Prostate gland (tissue), 2 donors: Measurements from ENCODE around the gene NAB1. TPM values are rescaled to one million over a fixed set of nuclear protein-coding genes. Genes with fewer than 3 reads are reported as not detected.

Experiments used
- DNase-seq: peaks from one replicate; pipeline ENCODE4 v3.0.0-alpha.2; 2019; ENCODE audit warnings: low spot score
- H3K27ac ChIP-seq, 2 donors: fragments of 200-600 bp; sonication (generic); 2 replicates each; pipeline ENCODE4 v1.5.1; 2017 to 2019
- H3K27me3 ChIP-seq: fragments of 200-600 bp; sonication (generic); replicated peaks from 2 replicates; pipeline ENCODE4 v1.5.1; 2019; ENCODE audit not compliant: insufficient read depth
- H3K36me3 ChIP-seq, 2 donors: fragments of 200-600 bp; sonication (generic); 1 replicate in 1 of 2; 2 replicates in 1 of 2; pipeline versions ENCODE4 v1.5.1 to v1.8.1; 2017 to 2019
- H3K4me1 ChIP-seq: fragments of 200-600 bp; sonication (generic); replicated peaks from 2 replicates; pipeline ENCODE4 v1.5.1; 2019
- H3K4me3 ChIP-seq, 2 donors: fragments of 200-600 bp; sonication (generic); 2 replicates each; pipeline ENCODE4 v1.5.1; 2017 to 2019
- H3K9me3 ChIP-seq: fragments of 200-600 bp; sonication (generic); 2 replicates; pipeline ENCODE4 v1.5.1; 2017
- POLR2A ChIP-seq: fragments of 450-650 bp; IDR thresholded peaks from one replicate; pipeline ENCODE4 v1.6.1; 2016; ENCODE audit warnings: antibody characterized with exemption, mild to moderate bottlenecking
- POLR2AphosphoS5 ChIP-seq: sonication (generic); formaldehyde crosslinking; IDR thresholded peaks from one replicate; pipeline ENCODE4 v1.6.1; 2017; ENCODE audit warnings: antibody characterized with exemption
- WGBS: methylation state at CpG from one replicate; pipeline ENCODE4 v1.1.5; 2018; 5-methylcytosine and 5-hydroxymethylcytosine counted together
- intact Hi-C: fragments of 100-400 bp; cut with DNase I; formaldehyde crosslinking; loops from one replicate; pipeline ENCODE4 v1.14.2; 2022
- total RNA-seq, 2 donors: library from RNA; depleted of rRNA; stranded (reverse); fragments of >200 nt; gene quantifications; one replicate each; pipeline ENCODE4 v1.1.0, GENCODE V29; 2016
- TF ChIP-seq, protein P1 (sequence below), 4 experiments: fragments of 200-600 bp in 2 of 4; fragments of 450-650 bp in 2 of 4; sonication (generic) in 2 of 4; IDR thresholded peaks; 1 replicate in 3 of 4; 2 replicates in 1 of 4; pipeline ENCODE4 v1.5.1; 2016 to 2019; ENCODE audit warnings: antibody characterized with exemption in 4 of 4, mild to moderate bottlenecking in 2 of 4, moderate library complexity in 2 of 4

The NAB1 gene
- total RNA-seq, 2 donors from 2014 or later, result 36.6 to 48.6 TPM

DNA sequence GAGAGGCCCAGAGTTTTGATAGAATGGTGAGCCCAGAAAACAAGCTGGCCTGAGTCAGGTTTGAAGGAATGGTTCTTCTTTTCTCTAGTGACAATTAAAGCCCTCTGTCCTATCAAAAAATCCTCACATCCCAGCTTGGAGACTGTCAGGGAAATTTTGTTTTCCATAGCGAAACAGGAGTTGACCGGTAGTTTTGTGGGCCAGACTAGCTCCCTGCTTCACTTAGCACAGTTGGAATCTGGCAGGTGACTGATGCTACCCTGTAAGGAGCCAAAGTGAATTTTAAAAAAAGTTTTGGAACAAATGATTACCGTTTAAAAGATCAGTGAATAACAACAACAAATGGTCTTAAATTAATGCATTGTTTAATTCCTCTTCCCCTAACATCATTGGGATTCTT lies 6.7 kb downstream of the NAB1 start:
- TF ChIP-seq POLR2A, result no peak
- TF ChIP-seq, protein P1, sequence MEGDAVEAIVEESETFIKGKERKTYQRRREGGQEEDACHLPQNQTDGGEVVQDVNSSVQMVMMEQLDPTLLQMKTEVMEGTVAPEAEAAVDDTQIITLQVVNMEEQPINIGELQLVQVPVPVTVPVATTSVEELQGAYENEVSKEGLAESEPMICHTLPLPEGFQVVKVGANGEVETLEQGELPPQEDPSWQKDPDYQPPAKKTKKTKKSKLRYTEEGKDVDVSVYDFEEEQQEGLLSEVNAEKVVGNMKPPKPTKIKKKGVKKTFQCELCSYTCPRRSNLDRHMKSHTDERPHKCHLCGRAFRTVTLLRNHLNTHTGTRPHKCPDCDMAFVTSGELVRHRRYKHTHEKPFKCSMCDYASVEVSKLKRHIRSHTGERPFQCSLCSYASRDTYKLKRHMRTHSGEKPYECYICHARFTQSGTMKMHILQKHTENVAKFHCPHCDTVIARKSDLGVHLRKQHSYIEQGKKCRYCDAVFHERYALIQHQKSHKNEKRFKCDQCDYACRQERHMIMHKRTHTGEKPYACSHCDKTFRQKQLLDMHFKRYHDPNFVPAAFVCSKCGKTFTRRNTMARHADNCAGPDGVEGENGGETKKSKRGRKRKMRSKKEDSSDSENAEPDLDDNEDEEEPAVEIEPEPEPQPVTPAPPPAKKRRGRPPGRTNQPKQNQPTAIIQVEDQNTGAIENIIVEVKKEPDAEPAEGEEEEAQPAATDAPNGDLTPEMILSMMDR (IDR thresholded peaks at IDR 0.05), result no peak
- no peak for TF ChIP-seq POLR2AphosphoS5
- intact Hi-C loops, result no loop called here
- Histone ChIP-seq H3K9me3 (no peaks in the 10 kb centered on the region), H3K4me3 (no peak overlapping the region), H3K27me3 (no peaks in the 10 kb centered on the region), H3K4me1 (no peaks in the 10 kb centered on the region), H3K36me3 (no peaks in the 10 kb centered on the region), H3K27ac (no peak overlapping the region)
- 72% methylated on average over 3 of the region's 3 CpGs for whole genome bisulfite sequencing
- no peak for DNase-seq

DNA sequence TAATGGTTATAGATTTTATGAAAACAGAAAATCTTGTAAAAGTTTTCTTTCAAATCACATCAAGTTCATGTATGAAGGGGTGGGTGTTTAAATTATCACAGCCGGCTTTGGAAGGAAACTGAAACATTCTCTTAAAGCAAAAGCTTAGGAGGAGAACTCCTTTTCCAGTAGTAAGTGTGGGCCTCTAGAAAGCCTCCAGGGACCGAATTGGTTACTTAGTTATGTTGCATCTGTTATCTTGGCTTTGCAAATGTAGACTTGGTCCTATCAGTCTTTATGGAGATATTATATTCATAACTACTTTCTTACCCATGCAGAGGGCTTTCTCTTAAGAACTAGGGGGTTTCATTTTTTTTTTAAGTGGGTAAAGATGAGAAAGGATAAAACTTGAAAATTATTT lies 7.4 kb downstream of the NAB1 start:
- intact Hi-C loops, result no loop called here
- H3K4me3 ChIP-seq, result no peak overlapping the region
- H3K27me3 ChIP-seq, result no peaks in the 10 kb centered on the region
- no peaks in the 10 kb centered on the region for H3K9me3 ChIP-seq
- WGBS, result 54% methylated on average over 2 of the region's 2 CpGs
- H3K36me3 ChIP-seq, result no peaks in the 10 kb centered on the region
- H3K4me1 ChIP-seq, result no peaks in the 10 kb centered on the region
- TF ChIP-seq POLR2AphosphoS5, result no peak
- TF ChIP-seq POLR2A, result no peak
- no peak overlapping the region for H3K27ac ChIP-seq
- DNase-seq, result no peak

DNA sequence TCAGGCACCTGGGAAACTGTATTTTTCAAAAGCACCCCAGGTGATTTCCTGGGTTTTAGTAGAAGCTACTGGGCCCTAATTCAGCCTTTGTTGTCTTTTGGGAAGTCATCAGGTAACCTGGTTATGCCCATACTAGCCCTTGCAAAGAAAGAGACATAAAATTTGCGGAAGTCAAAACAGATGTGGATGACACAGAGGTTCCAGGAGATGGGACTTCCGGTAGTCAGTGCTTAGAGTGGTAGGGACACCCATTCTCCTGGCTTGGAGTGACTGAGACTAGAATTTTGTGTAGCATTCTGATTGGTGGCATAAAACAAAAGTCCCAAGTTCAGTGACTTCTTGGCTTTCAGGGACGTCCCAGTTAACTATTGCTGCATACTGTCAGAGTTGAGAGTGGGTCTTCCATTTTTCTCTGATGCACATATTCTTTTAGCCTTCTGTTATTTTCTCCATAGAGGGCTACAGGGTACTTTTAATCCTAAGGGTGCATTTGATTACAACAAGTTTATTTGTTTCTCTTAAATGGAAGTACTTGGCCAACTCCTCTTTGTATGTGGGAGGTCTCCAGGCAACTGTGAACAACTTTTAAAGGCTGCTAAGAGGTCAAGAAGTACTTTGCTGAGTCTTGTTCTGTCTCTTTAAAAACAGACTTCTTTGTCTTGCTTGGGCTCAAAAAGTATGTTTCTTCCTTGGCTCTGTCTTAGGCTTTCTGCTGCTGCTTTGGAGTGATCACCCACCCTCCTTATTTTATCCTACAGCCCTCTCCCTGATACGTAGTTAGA lies 8.8 kb downstream of the NAB1 start:
- Histone ChIP-seq H3K9me3 (no peaks in the 10 kb centered on the region), H3K4me3 (no peak overlapping the region), H3K4me1 (no peaks in the 10 kb centered on the region), H3K36me3 (no peaks in the 10 kb centered on the region), H3K27me3 (no peaks in the 10 kb centered on the region), H3K27ac (no peak overlapping the region)
- intact Hi-C loops, result no loop called here
- 73% methylated on average over 4 of the region's 4 CpGs for WGBS
- DNase-seq, result no peak
- TF ChIP-seq POLR2AphosphoS5, result no peak
- TF ChIP-seq POLR2A, result no peak
- TF ChIP-seq, protein P1 (IDR thresholded peaks at IDR 0.05), result no peak

DNA sequence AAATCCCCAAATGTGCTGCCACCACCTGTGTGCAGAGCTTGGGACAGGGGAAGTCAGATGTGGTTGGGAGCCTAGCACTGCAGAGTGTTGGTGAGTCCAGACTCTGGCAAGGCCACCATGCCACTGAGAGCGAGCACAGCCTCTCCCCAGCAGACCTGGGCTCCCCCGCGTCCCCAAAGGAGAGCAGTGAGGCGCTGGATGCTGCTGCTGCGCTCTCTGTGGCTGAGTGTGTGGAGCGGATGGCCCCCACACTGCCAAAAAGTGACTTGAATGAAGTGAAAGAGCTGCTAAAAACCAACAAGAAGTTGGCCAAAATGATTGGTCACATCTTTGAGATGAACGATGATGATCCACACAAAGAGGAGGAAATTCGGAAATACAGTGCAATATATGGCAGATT lies 10.7 kb downstream of the NAB1 start:
- Histone ChIP-seq H3K27ac (no peak overlapping the region), H3K4me1 (no peaks in the 10 kb centered on the region), H3K36me3 (no peaks in the 10 kb centered on the region), H3K27me3 (no peaks in the 10 kb centered on the region), H3K9me3 (no peaks in the 10 kb centered on the region), H3K4me3 (no peak overlapping the region)
- 94% methylated on average over 8 of the region's 8 CpGs for WGBS
- intact Hi-C loops, result no loop called here
- TF ChIP-seq POLR2AphosphoS5, result no peak
- TF ChIP-seq, protein P1 (IDR thresholded peaks at IDR 0.05), result no peak
- no peak for TF ChIP-seq POLR2A
- no peak for DNase-seq

DNA sequence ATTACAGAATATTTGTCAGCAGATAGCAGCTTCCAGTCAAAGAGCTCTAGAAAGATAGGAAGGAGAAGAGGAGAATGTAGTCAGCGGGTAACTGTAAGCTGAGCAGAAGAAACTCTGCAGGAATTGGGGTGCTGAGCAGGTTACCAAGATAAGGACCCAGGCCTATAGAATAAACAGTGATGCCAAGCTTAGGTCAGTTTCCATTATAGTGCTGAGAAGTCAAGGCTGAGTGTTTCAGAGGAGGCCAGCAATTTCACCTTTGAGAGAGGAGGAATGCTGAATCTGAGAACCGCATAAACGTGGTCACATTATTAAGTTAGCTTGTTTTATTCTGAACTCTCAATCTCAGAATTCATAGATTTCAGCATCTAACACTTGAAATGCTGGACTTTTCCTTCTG lies 13.9 kb downstream of the NAB1 start:
- no peak for TF ChIP-seq POLR2AphosphoS5
- TF ChIP-seq POLR2A, result no peak
- TF ChIP-seq, protein P1 (IDR thresholded peaks at IDR 0.05), result no peak
- H3K27ac ChIP-seq, result no peak overlapping the region
- H3K36me3 ChIP-seq, result no peaks in the 10 kb centered on the region
- WGBS, result 80% methylated on average over 3 of the region's 3 CpGs
- H3K4me3 ChIP-seq, result no peak overlapping the region
- no peaks in the 10 kb centered on the region for H3K9me3 ChIP-seq
- intact Hi-C loops, result no loop called here
- no peak for DNase-seq
- H3K4me1 ChIP-seq, result no peaks in the 10 kb centered on the region
- H3K27me3 ChIP-seq, result no peaks in the 10 kb centered on the region
